Measurements from ENCODE around the gene GRHL3. TPM values are rescaled to one million over a fixed set of nuclear protein-coding genes. Genes with fewer than 3 reads are reported as not detected.

Gene GRHL3
- total and polyA plus RNA-seq, 4 donors, result 0.07 to 0.09 (median 0.09) TPM

DNA sequence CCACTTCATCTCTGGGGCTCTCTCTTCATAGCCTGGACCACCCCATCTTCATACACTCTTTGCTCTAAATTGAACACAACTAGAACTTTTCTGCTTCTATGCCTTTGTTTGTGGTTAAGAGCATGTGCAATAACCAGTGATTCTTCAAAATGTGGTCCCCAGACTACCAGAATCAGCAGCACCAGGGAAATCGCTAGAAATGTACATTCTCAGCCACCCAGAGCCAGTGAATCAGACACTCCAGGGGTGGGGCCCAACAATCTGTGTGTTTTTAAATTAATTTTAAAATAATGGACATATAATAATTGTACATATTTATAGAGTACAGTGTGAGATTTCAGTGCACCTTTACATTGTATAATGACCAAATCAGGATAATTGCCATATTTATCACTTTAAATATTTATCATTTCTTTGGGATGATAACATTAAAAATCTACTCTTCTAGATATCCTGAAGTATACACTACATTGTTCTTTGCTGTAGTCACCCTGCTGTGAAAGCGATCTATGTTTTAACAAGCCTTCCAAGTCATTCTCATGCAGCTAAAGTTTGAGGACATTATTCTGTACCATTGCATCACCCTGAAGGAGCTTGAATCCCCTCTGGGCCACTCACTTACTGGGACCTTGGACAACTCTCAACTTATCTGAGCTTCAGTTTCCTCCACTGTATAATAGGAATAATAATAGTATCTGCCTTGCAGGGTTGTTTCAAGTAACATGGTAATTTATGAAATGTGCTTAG lies 10.8 kb downstream of the GRHL3 start:
- no peak overlapping the region for H3K9ac ChIP-seq (ENCODE audit: low read depth in 1 of 2, low read length in 2 of 2)
- no peak overlapping the region for H3K27ac ChIP-seq (ENCODE audit: low read depth in 1 of 2, low read length in 2 of 2)
- H3K9me3 ChIP-seq (ENCODE audit: control insufficient read depth in 4 of 4, low read length in 3 of 4), result no peaks in the 10 kb centered on the region
- no peak for DNase-seq (ENCODE audit: low spot score)
- H3K4me1 ChIP-seq (ENCODE audit: control insufficient read depth in 4 of 4, insufficient read depth in 4 of 4, low read length in 3 of 4), result no peaks in the 10 kb centered on the region
- H3K27me3 ChIP-seq (ENCODE audit: control insufficient read depth in 4 of 4, insufficient read depth in 4 of 4, low read length in 3 of 4), result no peaks in the 10 kb centered on the region
- H3K4me3 ChIP-seq (ENCODE audit: low read depth in 1 of 3, low read length in 3 of 3), result no peak overlapping the region
- TF ChIP-seq SP1 (IDR thresholded peaks at IDR 0.05), result no peak
- TF ChIP-seq YY1 (IDR thresholded peaks at IDR 0.05), result no peak
- TF ChIP-seq RXRA (IDR thresholded peaks at IDR 0.05), result no peak
- no peak for TF ChIP-seq FOXA2 (IDR thresholded peaks at IDR 0.05)
- no peak for TF ChIP-seq EGR1 (IDR thresholded peaks at IDR 0.05; ENCODE audit: low read depth in 2 of 2)
- TF ChIP-seq, protein P1, sequence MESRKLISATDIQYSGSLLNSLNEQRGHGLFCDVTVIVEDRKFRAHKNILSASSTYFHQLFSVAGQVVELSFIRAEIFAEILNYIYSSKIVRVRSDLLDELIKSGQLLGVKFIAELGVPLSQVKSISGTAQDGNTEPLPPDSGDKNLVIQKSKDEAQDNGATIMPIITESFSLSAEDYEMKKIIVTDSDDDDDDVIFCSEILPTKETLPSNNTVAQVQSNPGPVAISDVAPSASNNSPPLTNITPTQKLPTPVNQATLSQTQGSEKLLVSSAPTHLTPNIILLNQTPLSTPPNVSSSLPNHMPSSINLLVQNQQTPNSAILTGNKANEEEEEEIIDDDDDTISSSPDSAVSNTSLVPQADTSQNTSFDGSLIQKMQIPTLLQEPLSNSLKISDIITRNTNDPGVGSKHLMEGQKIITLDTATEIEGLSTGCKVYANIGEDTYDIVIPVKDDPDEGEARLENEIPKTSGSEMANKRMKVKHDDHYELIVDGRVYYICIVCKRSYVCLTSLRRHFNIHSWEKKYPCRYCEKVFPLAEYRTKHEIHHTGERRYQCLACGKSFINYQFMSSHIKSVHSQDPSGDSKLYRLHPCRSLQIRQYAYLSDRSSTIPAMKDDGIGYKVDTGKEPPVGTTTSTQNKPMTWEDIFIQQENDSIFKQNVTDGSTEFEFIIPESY (IDR thresholded peaks at IDR 0.05), result no peak
- TF ChIP-seq TAF1 (conservative IDR thresholded peaks at IDR 0.05), result no peak
- TF ChIP-seq, protein P2, sequence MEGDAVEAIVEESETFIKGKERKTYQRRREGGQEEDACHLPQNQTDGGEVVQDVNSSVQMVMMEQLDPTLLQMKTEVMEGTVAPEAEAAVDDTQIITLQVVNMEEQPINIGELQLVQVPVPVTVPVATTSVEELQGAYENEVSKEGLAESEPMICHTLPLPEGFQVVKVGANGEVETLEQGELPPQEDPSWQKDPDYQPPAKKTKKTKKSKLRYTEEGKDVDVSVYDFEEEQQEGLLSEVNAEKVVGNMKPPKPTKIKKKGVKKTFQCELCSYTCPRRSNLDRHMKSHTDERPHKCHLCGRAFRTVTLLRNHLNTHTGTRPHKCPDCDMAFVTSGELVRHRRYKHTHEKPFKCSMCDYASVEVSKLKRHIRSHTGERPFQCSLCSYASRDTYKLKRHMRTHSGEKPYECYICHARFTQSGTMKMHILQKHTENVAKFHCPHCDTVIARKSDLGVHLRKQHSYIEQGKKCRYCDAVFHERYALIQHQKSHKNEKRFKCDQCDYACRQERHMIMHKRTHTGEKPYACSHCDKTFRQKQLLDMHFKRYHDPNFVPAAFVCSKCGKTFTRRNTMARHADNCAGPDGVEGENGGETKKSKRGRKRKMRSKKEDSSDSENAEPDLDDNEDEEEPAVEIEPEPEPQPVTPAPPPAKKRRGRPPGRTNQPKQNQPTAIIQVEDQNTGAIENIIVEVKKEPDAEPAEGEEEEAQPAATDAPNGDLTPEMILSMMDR (IDR thresholded peaks at IDR 0.05; ENCODE audit: low read depth, low read length, missing input control), result no peak
- no peak for TF ChIP-seq NR2F2 (IDR thresholded peaks at IDR 0.05)
- TF ChIP-seq, protein P3, sequence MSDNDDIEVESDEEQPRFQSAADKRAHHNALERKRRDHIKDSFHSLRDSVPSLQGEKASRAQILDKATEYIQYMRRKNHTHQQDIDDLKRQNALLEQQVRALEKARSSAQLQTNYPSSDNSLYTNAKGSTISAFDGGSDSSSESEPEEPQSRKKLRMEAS (IDR thresholded peaks at IDR 0.05), result no peak
- no peak for TF ChIP-seq GABPA (IDR thresholded peaks at IDR 0.05 in 1 of 2, conservative IDR thresholded peaks at IDR 0.05 in 1 of 2)
- no peak for TF ChIP-seq RAD21 (IDR thresholded peaks at IDR 0.05)
- no peak for TF ChIP-seq HNF4G (IDR thresholded peaks at IDR 0.05)
- TF ChIP-seq, protein P4, sequence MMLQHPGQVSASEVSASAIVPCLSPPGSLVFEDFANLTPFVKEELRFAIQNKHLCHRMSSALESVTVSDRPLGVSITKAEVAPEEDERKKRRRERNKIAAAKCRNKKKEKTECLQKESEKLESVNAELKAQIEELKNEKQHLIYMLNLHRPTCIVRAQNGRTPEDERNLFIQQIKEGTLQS (IDR thresholded peaks at IDR 0.05), result no peak
- no peak for TF ChIP-seq FOXA1 (IDR thresholded peaks at IDR 0.05)
- TF ChIP-seq, protein P5, sequence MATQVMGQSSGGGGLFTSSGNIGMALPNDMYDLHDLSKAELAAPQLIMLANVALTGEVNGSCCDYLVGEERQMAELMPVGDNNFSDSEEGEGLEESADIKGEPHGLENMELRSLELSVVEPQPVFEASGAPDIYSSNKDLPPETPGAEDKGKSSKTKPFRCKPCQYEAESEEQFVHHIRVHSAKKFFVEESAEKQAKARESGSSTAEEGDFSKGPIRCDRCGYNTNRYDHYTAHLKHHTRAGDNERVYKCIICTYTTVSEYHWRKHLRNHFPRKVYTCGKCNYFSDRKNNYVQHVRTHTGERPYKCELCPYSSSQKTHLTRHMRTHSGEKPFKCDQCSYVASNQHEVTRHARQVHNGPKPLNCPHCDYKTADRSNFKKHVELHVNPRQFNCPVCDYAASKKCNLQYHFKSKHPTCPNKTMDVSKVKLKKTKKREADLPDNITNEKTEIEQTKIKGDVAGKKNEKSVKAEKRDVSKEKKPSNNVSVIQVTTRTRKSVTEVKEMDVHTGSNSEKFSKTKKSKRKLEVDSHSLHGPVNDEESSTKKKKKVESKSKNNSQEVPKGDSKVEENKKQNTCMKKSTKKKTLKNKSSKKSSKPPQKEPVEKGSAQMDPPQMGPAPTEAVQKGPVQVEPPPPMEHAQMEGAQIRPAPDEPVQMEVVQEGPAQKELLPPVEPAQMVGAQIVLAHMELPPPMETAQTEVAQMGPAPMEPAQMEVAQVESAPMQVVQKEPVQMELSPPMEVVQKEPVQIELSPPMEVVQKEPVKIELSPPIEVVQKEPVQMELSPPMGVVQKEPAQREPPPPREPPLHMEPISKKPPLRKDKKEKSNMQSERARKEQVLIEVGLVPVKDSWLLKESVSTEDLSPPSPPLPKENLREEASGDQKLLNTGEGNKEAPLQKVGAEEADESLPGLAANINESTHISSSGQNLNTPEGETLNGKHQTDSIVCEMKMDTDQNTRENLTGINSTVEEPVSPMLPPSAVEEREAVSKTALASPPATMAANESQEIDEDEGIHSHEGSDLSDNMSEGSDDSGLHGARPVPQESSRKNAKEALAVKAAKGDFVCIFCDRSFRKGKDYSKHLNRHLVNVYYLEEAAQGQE (IDR thresholded peaks at IDR 0.05), result no peak
- 97% methylated on average over 2 of the region's 2 CpGs for WGBS
- no peaks in the 10 kb centered on the region for H3K36me3 ChIP-seq (ENCODE audit: control insufficient read depth in 4 of 4, insufficient read depth in 3 of 4, low read depth in 1 of 4, low read length in 3 of 4)
